DND-41 (cell line): ENCODE measurements around the gene SMARCAD1.

ENCODE experiments used
- ATAC-seq: fragments of 200-7000 bp; cut with Tn5 transposase; 3 replicates; pipeline ENCODE4 v1.9.1; 2021; ENCODE audit warnings: low read depth; ENCODE audit not compliant: insufficient read depth
- DNase-seq: peaks from one replicate; pipeline ENCODE4 v3.0.0-alpha.2; 2020
- H2AFZ ChIP-seq: 2 replicates; pipeline ENCODE4 v1.6.0; 2012; ENCODE audit warnings: low read depth, low read length
- H3K27ac ChIP-seq: 2 replicates; pipeline ENCODE4 v1.5.1; 2012; ENCODE audit warnings: low read length, inconsistent platforms
- H3K27me3 ChIP-seq: fragments of 200-600 bp; sonication (generic); 2 replicates; pipeline ENCODE4 v1.6.0; 2012; ENCODE audit warnings: low read length, mild to moderate bottlenecking, inconsistent platforms; ENCODE audit not compliant: insufficient read depth, poor library complexity
- H3K36me3 ChIP-seq: 2 replicates; pipeline ENCODE4 v1.5.1; 2012; ENCODE audit warnings: low read length, inconsistent platforms; ENCODE audit not compliant: insufficient read depth
- H3K4me1 ChIP-seq: 2 replicates; pipeline ENCODE4 v1.5.1; 2012; ENCODE audit warnings: mild to moderate bottlenecking, low read length; ENCODE audit not compliant: insufficient read depth
- H3K4me2 ChIP-seq: 2 replicates; pipeline ENCODE4 v1.6.0; 2012; ENCODE audit warnings: mild to moderate bottlenecking, moderate library complexity, low read length, inconsistent platforms; ENCODE audit not compliant: insufficient read depth
- H3K4me3 ChIP-seq, 2 experiments: fragments of 200-600 bp in 1 of 2; shearing (Covaris generic) in 1 of 2; 2 replicates each; pipeline ENCODE4 v1.5.1; 2012 to 2016; ENCODE audit warnings: inconsistent platforms in 2 of 2, low read length in 2 of 2, mild to moderate bottlenecking in 2 of 2, low read depth in 1 of 2, moderate library complexity in 1 of 2
- H3K79me2 ChIP-seq: 2 replicates; pipeline ENCODE4 v1.6.0; 2012; ENCODE audit warnings: low read length, inconsistent platforms; ENCODE audit not compliant: insufficient read depth
- H3K9ac ChIP-seq: 2 replicates; pipeline ENCODE4 v1.6.0; 2012; ENCODE audit warnings: low read depth, mild to moderate bottlenecking, inconsistent platforms, low read length, moderate library complexity
- H3K9me3 ChIP-seq: 2 replicates; pipeline ENCODE4 v1.5.1; 2012; ENCODE audit warnings: low read length, moderate library complexity, mild to moderate bottlenecking, inconsistent platforms; ENCODE audit not compliant: insufficient read depth, severe bottlenecking
- H4K20me1 ChIP-seq: 2 replicates; pipeline ENCODE4 v1.6.0; 2012; ENCODE audit warnings: low read length; ENCODE audit not compliant: insufficient read depth
- EZH2 ChIP-seq: IDR thresholded peaks from 3 replicates; pipeline ENCODE4 v1.6.1; 2012; ENCODE audit warnings: borderline replicate concordance, low read depth, mild to moderate bottlenecking, moderate library complexity, low read length, inconsistent platforms; ENCODE audit not compliant: severe bottlenecking
- TF ChIP-seq, protein P1 (sequence below): IDR thresholded peaks from 2 replicates; pipeline ENCODE4 v1.5.1; 2012; ENCODE audit warnings: borderline replicate concordance, low read length, moderate library complexity, mild to moderate bottlenecking; ENCODE audit not compliant: poor library complexity, severe bottlenecking; ENCODE audit errors: extremely low read depth

The SMARCAD1 gene

DNA sequence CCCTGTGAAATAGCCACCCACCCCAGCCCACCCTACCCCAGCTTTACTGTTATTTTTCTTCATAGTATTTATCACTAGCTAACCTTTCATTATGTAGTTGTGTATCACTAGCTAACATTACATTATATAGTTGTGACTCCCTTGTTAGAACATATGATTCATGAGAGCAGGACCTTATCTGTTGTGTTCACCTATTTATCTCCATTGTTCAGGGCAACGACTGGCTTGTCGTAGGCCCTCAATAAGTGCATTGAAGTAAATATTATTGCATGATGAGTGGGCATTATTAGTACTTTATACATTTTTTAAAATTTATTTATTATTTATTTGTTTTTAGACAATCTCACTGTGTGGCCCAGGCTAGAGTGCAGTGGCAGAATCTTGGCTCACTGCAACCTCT, 4.2 kb downstream of the SMARCAD1 start:
- H3K9ac ChIP-seq, result no peak overlapping the region
- H4K20me1 ChIP-seq, result peaks cover 8% of the 10 kb centered on the region; the same call in 1 of the 2 replicates
- no peaks in the 10 kb centered on the region for H3K27me3 ChIP-seq
- no peak overlapping the region for H3K27ac ChIP-seq
- no peak overlapping the region for H3K4me3 ChIP-seq
- ATAC-seq (no peak), DNase-seq (no peak)
- H2AFZ ChIP-seq, result no peak overlapping the region
- H3K9me3 ChIP-seq, result no peaks in the 10 kb centered on the region
- peaks cover 72% of the 10 kb centered on the region for H3K36me3 ChIP-seq
- peaks cover 36% of the 10 kb centered on the region for H3K4me1 ChIP-seq
- no peak overlapping the region for H3K4me2 ChIP-seq
- H3K79me2 ChIP-seq, result peaks cover 89% of the 10 kb centered on the region
- TF ChIP-seq, protein P1, sequence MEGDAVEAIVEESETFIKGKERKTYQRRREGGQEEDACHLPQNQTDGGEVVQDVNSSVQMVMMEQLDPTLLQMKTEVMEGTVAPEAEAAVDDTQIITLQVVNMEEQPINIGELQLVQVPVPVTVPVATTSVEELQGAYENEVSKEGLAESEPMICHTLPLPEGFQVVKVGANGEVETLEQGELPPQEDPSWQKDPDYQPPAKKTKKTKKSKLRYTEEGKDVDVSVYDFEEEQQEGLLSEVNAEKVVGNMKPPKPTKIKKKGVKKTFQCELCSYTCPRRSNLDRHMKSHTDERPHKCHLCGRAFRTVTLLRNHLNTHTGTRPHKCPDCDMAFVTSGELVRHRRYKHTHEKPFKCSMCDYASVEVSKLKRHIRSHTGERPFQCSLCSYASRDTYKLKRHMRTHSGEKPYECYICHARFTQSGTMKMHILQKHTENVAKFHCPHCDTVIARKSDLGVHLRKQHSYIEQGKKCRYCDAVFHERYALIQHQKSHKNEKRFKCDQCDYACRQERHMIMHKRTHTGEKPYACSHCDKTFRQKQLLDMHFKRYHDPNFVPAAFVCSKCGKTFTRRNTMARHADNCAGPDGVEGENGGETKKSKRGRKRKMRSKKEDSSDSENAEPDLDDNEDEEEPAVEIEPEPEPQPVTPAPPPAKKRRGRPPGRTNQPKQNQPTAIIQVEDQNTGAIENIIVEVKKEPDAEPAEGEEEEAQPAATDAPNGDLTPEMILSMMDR, result no peak
- TF ChIP-seq EZH2, result no peak

DNA sequence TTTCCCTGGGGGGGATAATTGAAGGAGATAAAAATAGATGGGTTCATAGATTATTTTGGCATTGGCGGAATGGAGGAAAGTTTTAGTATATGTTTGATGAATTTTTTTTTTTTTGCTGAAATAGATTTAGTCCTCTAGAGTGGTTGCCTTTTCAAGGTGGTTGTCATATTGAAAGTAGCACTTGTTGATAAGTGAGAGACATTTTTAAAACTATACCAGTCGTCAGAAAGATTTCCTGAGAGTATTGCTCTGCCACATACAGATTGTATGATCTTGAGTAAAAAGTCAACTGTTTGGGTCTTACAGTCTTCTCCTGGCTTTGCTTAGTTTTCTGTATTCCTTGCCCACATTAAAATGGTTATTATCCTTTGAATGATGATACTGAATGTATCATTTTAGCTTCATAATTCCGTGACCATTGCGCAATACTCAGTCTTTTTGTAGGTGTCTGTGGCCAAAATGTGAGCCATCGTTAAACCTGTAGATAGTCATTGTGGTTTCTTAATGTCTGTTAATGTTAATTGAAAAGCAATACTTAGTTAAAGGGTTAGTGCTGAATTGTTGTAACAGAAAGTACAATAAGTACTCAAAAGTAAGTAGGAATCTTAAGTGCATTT, 7.1 kb downstream of the SMARCAD1 start:
- Histone ChIP-seq H3K4me1 (peaks cover 17% of the 10 kb centered on the region), H3K9me3 (no peaks in the 10 kb centered on the region), H3K9ac (no peak overlapping the region), H3K36me3 (peaks cover 82% of the 10 kb centered on the region), H3K27ac (no peak overlapping the region), H3K79me2 (peaks cover 92% of the 10 kb centered on the region), H3K4me3 (no peak overlapping the region), H2AFZ (no peak overlapping the region), H4K20me1 (peaks cover 13% of the 10 kb centered on the region; the same call in 1 of the 2 replicates), H3K27me3 (no peaks in the 10 kb centered on the region), H3K4me2 (no peak overlapping the region)
- no peak for DNase-seq
- no peak for ATAC-seq
- TF ChIP-seq, protein P1, result no peak
- TF ChIP-seq EZH2, result no peak

DNA sequence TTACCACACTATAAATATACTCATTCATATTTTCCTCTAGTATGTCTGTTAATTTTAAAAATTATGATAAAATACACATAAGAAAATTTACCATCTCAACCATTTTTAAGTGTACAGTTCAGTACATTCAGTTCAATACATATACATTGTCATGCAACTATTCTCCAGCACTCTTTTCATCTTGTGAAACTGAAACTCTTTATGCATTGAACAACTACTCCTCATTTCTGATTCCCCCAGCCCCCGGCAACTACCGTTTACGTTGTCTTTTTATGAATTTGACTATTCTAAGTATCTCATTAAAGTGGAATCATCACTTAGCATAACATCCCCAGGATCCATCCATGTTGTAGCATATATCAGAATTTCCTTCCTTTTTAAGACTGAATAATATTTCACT, 8.7 kb downstream of the SMARCAD1 start:
- no peak for ATAC-seq
- H3K79me2 ChIP-seq, result peaks cover 90% of the 10 kb centered on the region

More for the DNA sequence above, 8.7 kb downstream of the SMARCAD1 start:
- no peak for DNase-seq
- no peak overlapping the region for H2AFZ ChIP-seq
- H3K4me3 ChIP-seq, result no peak overlapping the region
- H3K9ac ChIP-seq, result no peak overlapping the region
- 0 out of 2 replicates have a peak overlapping the region, but pooled peaks have one; percentile 12 for H3K4me2 ChIP-seq
- H3K4me1 ChIP-seq, result peaks cover 9% of the 10 kb centered on the region; the same call in 1 of the 2 replicates
- H3K27me3 ChIP-seq, result no peaks in the 10 kb centered on the region
- TF ChIP-seq, protein P1, result no peak
- no peak for TF ChIP-seq EZH2
- peaks cover 85% of the 10 kb centered on the region for H3K36me3 ChIP-seq
- H4K20me1 ChIP-seq, result peaks cover 19% of the 10 kb centered on the region; the same call in 1 of the 2 replicates
- no peaks in the 10 kb centered on the region for H3K9me3 ChIP-seq
- H3K27ac ChIP-seq, result no peak overlapping the region
